VCaP (cell line): ENCODE data around the gene HDDC3.

Experiments
- H3K27ac ChIP-seq: fragments of 450-650 bp; 2 replicates; pipeline ENCODE4 v1.5.1; 2017
- TF ChIP-seq, protein P1 (sequence below): fragments of 450-650 bp; conservative IDR thresholded peaks from 2 replicates; pipeline ENCODE4 v1.5.1; 2017; ENCODE audit warnings: mild to moderate bottlenecking, moderate library complexity

HDDC3 gene

DNA sequence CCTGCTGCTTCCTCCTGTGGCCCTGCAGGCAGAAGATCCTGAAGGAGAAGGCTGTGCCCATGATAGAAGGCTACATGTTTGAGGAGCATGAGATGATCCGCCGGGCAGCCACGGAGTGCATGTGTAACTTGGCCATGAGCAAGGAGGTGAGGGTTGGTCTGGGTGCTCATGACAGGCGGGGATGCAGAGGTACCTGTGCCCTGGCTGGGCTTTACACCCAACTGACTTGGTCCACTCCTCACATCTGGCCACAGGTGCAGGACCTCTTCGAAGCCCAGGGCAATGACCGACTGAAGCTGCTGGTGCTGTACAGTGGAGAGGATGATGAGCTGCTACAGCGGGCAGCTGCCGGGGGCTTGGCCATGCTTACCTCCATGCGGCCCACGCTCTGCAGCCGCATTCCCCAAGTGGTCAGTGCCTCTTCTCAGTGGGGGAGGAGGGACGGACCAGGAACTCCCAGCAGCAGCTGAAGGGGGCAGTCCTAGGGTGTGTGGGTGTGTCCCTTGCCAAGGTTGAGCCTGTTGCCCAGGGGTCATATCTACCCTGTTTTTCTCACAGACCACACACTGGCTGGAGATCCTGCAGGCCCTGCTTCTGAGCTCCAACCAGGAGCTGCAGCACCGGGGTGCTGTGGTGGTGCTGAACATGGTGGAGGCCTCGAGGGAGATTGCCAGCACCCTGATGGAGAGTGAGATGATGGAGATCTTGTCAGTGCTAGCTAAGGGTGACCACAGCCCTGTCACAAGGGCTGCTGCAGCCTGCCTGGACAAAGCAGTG lies 20.7 kb upstream of the HDDC3 start:
- H3K27ac ChIP-seq = no peak overlapping the region
- TF ChIP-seq, protein P1, sequence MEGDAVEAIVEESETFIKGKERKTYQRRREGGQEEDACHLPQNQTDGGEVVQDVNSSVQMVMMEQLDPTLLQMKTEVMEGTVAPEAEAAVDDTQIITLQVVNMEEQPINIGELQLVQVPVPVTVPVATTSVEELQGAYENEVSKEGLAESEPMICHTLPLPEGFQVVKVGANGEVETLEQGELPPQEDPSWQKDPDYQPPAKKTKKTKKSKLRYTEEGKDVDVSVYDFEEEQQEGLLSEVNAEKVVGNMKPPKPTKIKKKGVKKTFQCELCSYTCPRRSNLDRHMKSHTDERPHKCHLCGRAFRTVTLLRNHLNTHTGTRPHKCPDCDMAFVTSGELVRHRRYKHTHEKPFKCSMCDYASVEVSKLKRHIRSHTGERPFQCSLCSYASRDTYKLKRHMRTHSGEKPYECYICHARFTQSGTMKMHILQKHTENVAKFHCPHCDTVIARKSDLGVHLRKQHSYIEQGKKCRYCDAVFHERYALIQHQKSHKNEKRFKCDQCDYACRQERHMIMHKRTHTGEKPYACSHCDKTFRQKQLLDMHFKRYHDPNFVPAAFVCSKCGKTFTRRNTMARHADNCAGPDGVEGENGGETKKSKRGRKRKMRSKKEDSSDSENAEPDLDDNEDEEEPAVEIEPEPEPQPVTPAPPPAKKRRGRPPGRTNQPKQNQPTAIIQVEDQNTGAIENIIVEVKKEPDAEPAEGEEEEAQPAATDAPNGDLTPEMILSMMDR = no peak

DNA sequence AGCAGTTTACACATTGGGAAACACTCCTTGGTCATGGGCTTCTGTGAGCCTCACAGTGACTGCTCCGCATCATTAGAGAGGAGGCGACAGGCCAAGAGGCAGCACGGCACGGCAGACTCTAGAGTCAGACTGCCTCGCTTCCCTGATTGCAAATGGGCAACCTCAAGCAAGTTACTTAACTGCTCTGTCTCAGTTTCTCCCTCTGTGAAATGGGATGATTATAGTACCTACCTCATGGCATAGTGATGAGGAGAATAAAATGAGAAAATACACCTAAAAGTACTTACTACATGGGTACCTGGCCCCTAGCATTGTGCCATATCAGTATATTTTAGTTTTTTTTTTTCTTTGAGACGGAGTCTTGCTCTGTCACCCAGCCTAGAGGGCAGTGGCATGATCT lies 18.3 kb upstream of the HDDC3 start:
- H3K27ac ChIP-seq = no peak overlapping the region
- TF ChIP-seq, protein P1 = no peak

DNA sequence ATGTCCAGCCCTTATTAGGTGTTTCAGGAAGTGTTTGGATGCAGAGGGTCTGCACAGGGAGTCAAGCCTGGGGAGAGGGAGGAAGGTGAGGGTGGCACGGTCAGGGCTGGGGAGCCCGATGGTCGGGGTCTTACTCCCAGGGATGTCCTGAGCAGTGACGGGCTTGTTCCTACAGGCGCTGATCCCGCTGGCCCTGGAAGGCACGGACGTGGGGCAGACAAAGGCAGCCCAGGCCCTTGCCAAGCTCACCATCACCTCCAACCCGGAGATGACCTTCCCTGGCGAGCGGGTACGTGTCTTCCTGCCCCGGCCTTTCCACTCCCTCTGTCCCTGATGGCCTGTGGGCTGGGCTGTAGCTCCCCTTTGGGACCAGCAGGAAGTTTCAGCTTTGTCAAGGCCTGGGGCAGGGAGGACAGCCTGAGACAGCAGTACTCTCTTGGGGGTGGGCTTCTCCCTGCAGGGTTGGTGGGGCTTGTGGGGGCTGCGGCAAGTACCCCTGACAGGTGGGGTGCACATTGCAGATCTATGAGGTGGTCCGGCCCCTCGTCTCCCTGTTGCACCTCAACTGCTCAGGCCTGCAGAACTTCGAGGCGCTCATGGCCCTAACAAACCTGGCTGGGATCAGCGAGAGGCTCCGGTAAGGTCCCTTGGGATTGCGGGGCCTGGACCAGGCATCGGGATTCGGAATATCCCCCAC lies 17.8 kb upstream of the HDDC3 start:
- TF ChIP-seq, protein P1 = no peak
- H3K27ac ChIP-seq = no peak overlapping the region

DNA sequence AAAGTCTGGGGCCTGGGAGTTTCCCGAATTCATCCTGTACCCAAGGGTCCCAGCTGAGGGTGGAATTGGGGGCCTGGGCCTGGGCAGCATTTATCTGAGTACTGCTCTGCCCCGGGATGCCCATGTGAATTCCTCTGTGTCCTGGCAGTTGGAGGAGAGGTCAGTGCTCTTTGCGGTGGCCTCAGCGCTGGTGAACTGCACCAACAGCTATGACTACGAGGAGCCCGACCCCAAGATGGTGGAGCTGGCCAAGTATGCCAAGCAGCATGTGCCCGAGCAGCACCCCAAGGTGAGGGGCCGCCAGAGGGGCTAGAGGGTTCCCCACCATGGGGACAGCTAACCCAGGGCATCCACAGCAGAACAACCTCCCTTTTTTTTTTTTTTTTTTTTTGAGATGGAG lies 16.2 kb upstream of the HDDC3 start:
- no peak overlapping the region for H3K27ac ChIP-seq
- TF ChIP-seq, protein P1 = no peak

DNA sequence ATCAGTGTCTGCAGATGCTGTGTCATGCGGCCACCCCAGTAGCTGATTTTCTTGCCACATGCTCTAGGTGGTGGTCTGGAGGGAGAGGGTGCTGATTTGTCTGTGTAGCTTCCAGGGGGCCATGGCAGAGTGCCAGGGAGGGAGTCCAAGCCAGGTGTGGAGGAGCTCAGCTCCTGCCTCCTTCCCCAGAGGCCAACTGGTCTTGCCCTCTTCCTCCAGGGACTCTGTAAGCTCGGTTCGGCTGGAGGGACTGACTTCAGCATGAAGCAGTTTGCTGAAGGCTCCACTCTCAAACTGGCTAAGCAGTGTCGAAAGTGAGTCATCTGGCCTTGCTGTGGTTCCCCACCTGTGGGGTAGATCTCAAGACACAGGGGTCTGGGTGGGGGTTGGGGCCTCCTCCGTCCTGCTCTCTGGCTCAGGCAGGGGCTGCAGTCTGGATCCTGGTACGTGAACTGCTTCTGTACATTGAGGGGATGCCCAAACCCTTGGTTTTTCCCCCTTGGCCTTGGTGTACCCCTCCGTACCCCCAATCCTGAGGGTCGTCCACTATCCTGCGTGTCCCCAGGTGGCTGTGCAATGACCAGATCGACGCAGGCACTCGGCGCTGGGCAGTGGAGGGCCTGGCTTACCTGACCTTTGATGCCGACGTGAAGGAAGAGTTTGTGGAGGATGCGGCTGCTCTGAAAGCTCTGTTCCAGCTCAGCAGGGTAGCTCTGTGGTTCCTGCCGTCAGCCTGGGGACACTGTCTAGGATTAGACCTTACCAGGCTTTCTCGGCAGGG lies 15.4 kb upstream of the HDDC3 start:
- no peak overlapping the region for H3K27ac ChIP-seq
- TF ChIP-seq, protein P1 = no peak

DNA sequence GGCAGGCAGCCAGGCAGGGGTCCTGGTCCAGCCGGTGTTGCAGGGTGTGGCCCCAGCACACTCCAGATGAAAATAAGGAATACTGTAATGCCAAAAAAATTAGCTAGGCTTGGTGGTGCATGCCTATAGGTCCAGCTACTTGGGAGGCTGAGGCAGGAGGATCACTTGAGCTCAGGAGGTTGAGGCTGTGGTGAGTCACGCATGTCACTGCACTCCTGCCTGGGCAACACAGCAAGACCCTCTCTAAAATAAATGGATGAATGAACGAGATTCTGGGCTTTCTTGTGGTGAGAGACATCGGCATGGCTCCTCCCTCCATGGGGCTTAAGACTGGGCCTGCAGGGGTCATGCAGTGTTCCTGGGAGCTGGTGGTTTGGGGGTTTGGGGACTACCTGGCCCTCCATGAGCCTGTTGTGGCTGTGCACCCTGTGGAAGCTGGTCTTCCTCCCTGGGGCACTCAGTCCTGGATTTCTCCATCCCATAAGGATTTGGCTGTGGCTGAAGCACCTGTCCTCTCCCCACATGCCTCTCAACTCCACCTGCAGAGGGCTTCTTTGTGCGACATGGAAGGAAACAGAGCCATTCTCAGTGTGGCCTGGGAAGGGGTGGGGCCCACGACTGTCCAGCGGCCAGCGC lies 14.7 kb upstream of the HDDC3 start:
- no peak overlapping the region for H3K27ac ChIP-seq
- TF ChIP-seq, protein P1 = no peak

DNA sequence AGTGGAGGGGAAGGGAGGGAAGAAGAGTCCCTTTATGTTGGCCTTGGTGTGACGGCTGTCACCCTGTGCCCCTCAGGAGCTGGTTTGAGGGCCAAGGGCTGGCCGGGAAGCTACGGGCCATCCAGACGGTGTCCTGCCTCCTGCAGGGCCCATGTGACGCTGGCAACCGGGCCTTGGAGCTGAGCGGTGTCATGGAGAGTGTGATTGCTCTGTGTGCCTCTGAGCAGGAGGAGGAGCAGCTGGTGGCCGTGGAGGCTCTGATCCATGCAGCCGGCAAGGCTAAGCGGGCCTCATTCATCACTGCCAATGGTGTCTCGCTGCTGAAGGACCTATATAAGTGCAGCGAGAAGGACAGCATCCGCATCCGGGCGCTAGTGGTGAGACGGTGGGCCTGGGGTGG lies 14.2 kb upstream of the HDDC3 start:
- H3K27ac ChIP-seq = no peak overlapping the region
- TF ChIP-seq, protein P1 = no peak
